Measurements from ENCODE around the gene CCDC24.

Gene CCDC24

GRCh38 chr1:44040418-44040817, 49.0 kb downstream of the CCDC24 start:
- Histone ChIP-seq H3F3A (ENCODE audit: insufficient read depth, low read length) (no peaks in the 10 kb centered on the region), H3K4me2 (ENCODE audit: low read length) (no peak overlapping the region), H3K27me3 (ENCODE audit: insufficient read depth, low read length) (no peaks in the 10 kb centered on the region), H2AFZ (ENCODE audit: low read length) (no peak overlapping the region), H3K9me3 (ENCODE audit: low read length) (no peaks in the 10 kb centered on the region), H4K20me1 (ENCODE audit: insufficient read depth, low read length) (no peaks in the 10 kb centered on the region), H3K4me3 (ENCODE audit: low read depth, low read length, poor library complexity, severe bottlenecking) (no peak overlapping the region), H3K4me1 (ENCODE audit: insufficient read depth, low read length, severe bottlenecking) (no peaks in the 10 kb centered on the region), H3K27ac (ENCODE audit: low read depth, low read length, poor library complexity, severe bottlenecking) (no peak overlapping the region), H3K36me3 (ENCODE audit: insufficient read depth, low read length) (no peaks in the 10 kb centered on the region), H3K79me2 (ENCODE audit: insufficient read depth, low read length) (no peaks in the 10 kb centered on the region), H3K9me2 (ENCODE audit: low read depth, low read length) (no peaks in the 10 kb centered on the region), H3K9ac (ENCODE audit: low read length) (no peak overlapping the region)
- TF ChIP-seq, protein P1, sequence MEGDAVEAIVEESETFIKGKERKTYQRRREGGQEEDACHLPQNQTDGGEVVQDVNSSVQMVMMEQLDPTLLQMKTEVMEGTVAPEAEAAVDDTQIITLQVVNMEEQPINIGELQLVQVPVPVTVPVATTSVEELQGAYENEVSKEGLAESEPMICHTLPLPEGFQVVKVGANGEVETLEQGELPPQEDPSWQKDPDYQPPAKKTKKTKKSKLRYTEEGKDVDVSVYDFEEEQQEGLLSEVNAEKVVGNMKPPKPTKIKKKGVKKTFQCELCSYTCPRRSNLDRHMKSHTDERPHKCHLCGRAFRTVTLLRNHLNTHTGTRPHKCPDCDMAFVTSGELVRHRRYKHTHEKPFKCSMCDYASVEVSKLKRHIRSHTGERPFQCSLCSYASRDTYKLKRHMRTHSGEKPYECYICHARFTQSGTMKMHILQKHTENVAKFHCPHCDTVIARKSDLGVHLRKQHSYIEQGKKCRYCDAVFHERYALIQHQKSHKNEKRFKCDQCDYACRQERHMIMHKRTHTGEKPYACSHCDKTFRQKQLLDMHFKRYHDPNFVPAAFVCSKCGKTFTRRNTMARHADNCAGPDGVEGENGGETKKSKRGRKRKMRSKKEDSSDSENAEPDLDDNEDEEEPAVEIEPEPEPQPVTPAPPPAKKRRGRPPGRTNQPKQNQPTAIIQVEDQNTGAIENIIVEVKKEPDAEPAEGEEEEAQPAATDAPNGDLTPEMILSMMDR (IDR thresholded peaks at IDR 0.05; ENCODE audit: low read length) = no peak
- TF ChIP-seq EZH2 (IDR thresholded peaks at IDR 0.05; ENCODE audit: borderline replicate concordance, low read length) = no peak

- H2AFZ ChIP-seq (ENCODE audit: low read length) = no peak overlapping the region
- no peaks in the 10 kb centered on the region for H3K9me2 ChIP-seq (ENCODE audit: low read depth, low read length)
- TF ChIP-seq, protein P1 (IDR thresholded peaks at IDR 0.05; ENCODE audit: low read length) = no peak
- TF ChIP-seq EZH2 (IDR thresholded peaks at IDR 0.05; ENCODE audit: borderline replicate concordance, low read length) = no peak
- no peaks in the 10 kb centered on the region for H4K20me1 ChIP-seq (ENCODE audit: insufficient read depth, low read length)
- no peaks in the 10 kb centered on the region for H3F3A ChIP-seq (ENCODE audit: insufficient read depth, low read length)
- no peaks in the 10 kb centered on the region for H3K9me3 ChIP-seq (ENCODE audit: low read length)
- no peaks in the 10 kb centered on the region for H3K4me1 ChIP-seq (ENCODE audit: insufficient read depth, low read length, severe bottlenecking)
- no peak overlapping the region for H3K4me2 ChIP-seq (ENCODE audit: low read length)
- no peak overlapping the region for H3K4me3 ChIP-seq (ENCODE audit: low read depth, low read length, poor library complexity, severe bottlenecking)
- H3K36me3 ChIP-seq (ENCODE audit: insufficient read depth, low read length) = no peaks in the 10 kb centered on the region
- H3K9ac ChIP-seq (ENCODE audit: low read length) = no peak overlapping the region
- H3K27ac ChIP-seq (ENCODE audit: low read depth, low read length, poor library complexity, severe bottlenecking) = no peak overlapping the region
- H3K79me2 ChIP-seq (ENCODE audit: insufficient read depth, low read length) = no peaks in the 10 kb centered on the region
- no peaks in the 10 kb centered on the region for H3K27me3 ChIP-seq (ENCODE audit: insufficient read depth, low read length)
These were observed 49.4 kb downstream of the CCDC24 start for GRCh38 chr1:44040846-44041245.

- H3K27me3 ChIP-seq (ENCODE audit: insufficient read depth, low read length) = no peaks in the 10 kb centered on the region
- H3K4me3 ChIP-seq (ENCODE audit: low read depth, low read length, poor library complexity, severe bottlenecking) = no peak overlapping the region
- H3K4me2 ChIP-seq (ENCODE audit: low read length) = no peak overlapping the region
- H3K79me2 ChIP-seq (ENCODE audit: insufficient read depth, low read length) = no peaks in the 10 kb centered on the region
- no peak overlapping the region for H3K9ac ChIP-seq (ENCODE audit: low read length)
- no peak overlapping the region for H2AFZ ChIP-seq (ENCODE audit: low read length)
- TF ChIP-seq EZH2 (IDR thresholded peaks at IDR 0.05; ENCODE audit: borderline replicate concordance, low read length) = no peak
- H4K20me1 ChIP-seq (ENCODE audit: insufficient read depth, low read length) = no peaks in the 10 kb centered on the region
- H3K36me3 ChIP-seq (ENCODE audit: insufficient read depth, low read length) = no peaks in the 10 kb centered on the region
- H3K27ac ChIP-seq (ENCODE audit: low read depth, low read length, poor library complexity, severe bottlenecking) = no peak overlapping the region
- H3K9me2 ChIP-seq (ENCODE audit: low read depth, low read length) = no peaks in the 10 kb centered on the region
- H3K9me3 ChIP-seq (ENCODE audit: low read length) = no peaks in the 10 kb centered on the region
- no peaks in the 10 kb centered on the region for H3F3A ChIP-seq (ENCODE audit: insufficient read depth, low read length)
- H3K4me1 ChIP-seq (ENCODE audit: insufficient read depth, low read length, severe bottlenecking) = no peaks in the 10 kb centered on the region
These were observed 52.0 kb downstream of the CCDC24 start for GRCh38 chr1:44043176-44044070.
